Activated B cell treated with CpG ODN at 0.5 μM for 24 hours (primary cell): ENCODE data around the gene ZBTB38. TPM values are rescaled to one million over a fixed set of nuclear protein-coding genes. Genes with fewer than 3 reads are reported as not detected.

Source experiments
- ATAC-seq: fragments of 200-7000 bp; cut with Tn5 transposase; one replicate; pipeline ENCODE4 v1.10.0; 2021; ENCODE audit warnings: low read depth, mild to moderate bottlenecking, moderate library complexity
- CTCF ChIA-PET: fragments of 350-600 bp; sonication (Branson Sonifier 250); formaldehyde crosslinking; loops from one replicate; lab custom pipeline; 2021; ENCODE audit warnings: antibody characterized with exemption; lab: Charles Lee
- POLR2A ChIA-PET: fragments of 350-600 bp; sonication (Branson Sonifier 250); formaldehyde crosslinking; loops from one replicate; lab custom pipeline; 2021; ENCODE audit warnings: antibody characterized with exemption; lab: Charles Lee
- DNase-seq: peaks from one replicate; pipeline ENCODE4 v3.0.0; 2022
- H3K27ac Mint-ChIP-seq: one replicate; pipeline ENCODE4 v1.8.0; 2020; ENCODE audit warnings: mixed read lengths
- H3K27me3 Mint-ChIP-seq: one replicate; pipeline ENCODE4 v1.8.0; 2021; ENCODE audit warnings: mixed read lengths
- H3K36me3 Mint-ChIP-seq: one replicate; pipeline ENCODE4 v1.8.0; 2021; ENCODE audit warnings: low read depth, mixed read lengths
- H3K4me1 Mint-ChIP-seq: one replicate; pipeline ENCODE4 v1.8.0; 2021; ENCODE audit warnings: mixed read lengths
- H3K4me3 Mint-ChIP-seq: one replicate; pipeline ENCODE4 v1.8.0; 2020; ENCODE audit warnings: mild to moderate bottlenecking, mixed read lengths
- H3K9me3 Mint-ChIP-seq: one replicate; pipeline ENCODE4 v1.8.0; 2020; ENCODE audit warnings: mixed read lengths
- CTCF ChIP-seq: fragments of 200-600 bp; IDR thresholded peaks from one replicate; pipeline ENCODE4 v1.8.0; 2022; ENCODE audit warnings: antibody characterized with exemption, mild to moderate bottlenecking
- intact Hi-C: fragments of 100-400 bp; cut with micrococcal nuclease; formaldehyde crosslinking; loops from one replicate; pipeline ENCODE4 v1.15.1; 2024
- total RNA-seq: library from RNA; stranded (reverse); gene quantifications from 2 replicates; pipeline ENCODE4 v1.2.3, GENCODE V29; 2022

ZBTB38 gene
- total RNA-seq, 1 donor from 2014 or later: 45.2 TPM

GRCh38 chr3:141391298-141391990 lies 23.1 kb downstream of the ZBTB38 start:
- H3K36me3 Mint-ChIP-seq: peaks cover 4% of the 10 kb centered on the region
- H3K4me3 Mint-ChIP-seq: no peak overlapping the region
- H3K27ac Mint-ChIP-seq: no peak overlapping the region
- POLR2A ChIA-PET: interaction anchor here (0.9 kb wide), 1 partner anchor 9 kb away, joined by 3 read pairs; no protein-coding TSS in a partner anchor
- ATAC-seq (no peak), DNase-seq (no peak)
- peaks cover 22% of the 10 kb centered on the region for H3K4me1 Mint-ChIP-seq
- intact Hi-C loops: no loop called here
- CTCF ChIA-PET: no interaction called here
- H3K27me3 Mint-ChIP-seq: peaks cover 3% of the 10 kb centered on the region
- peaks cover 3% of the 10 kb centered on the region for H3K9me3 Mint-ChIP-seq
- no peak for TF ChIP-seq CTCF

- CTCF ChIA-PET: no interaction called here
- DNase-seq (no peak), ATAC-seq (no peak)
- H3K36me3 Mint-ChIP-seq: peaks cover 4% of the 10 kb centered on the region
- H3K4me1 Mint-ChIP-seq: peaks cover 19% of the 10 kb centered on the region
- peaks cover 3% of the 10 kb centered on the region for H3K27me3 Mint-ChIP-seq
- no peak overlapping the region for H3K27ac Mint-ChIP-seq
- no peak overlapping the region for H3K4me3 Mint-ChIP-seq
- POLR2A ChIA-PET: interaction anchor here (0.9 kb wide), 1 partner anchor 8 kb away, joined by 3 read pairs; no protein-coding TSS in a partner anchor
- intact Hi-C loops: no loop called here
- peaks cover 6% of the 10 kb centered on the region for H3K9me3 Mint-ChIP-seq
- no peak for TF ChIP-seq CTCF
These were observed 23.6 kb downstream of the ZBTB38 start for GRCh38 chr3:141391991-141392316.

- CTCF ChIA-PET: no interaction called here
- POLR2A ChIA-PET: interaction anchor here (0.9 kb wide), 1 partner anchor 8 kb away, joined by 3 read pairs; no protein-coding TSS in a partner anchor
- Mint-ChIP-seq H3K4me1 (peaks cover 16% of the 10 kb centered on the region), H3K27me3 (peaks cover 3% of the 10 kb centered on the region), H3K4me3 (no peak overlapping the region), H3K9me3 (peaks cover 8% of the 10 kb centered on the region), H3K36me3 (peaks cover 7% of the 10 kb centered on the region), H3K27ac (no peak overlapping the region)
- intact Hi-C loops: no loop called here
- ATAC-seq (no peak), DNase-seq (no peak)
- no peak for TF ChIP-seq CTCF
These were observed 24.1 kb downstream of the ZBTB38 start for GRCh38 chr3:141392416-141392815.

- intact Hi-C loops: no loop called here
- ChIA-PET POLR2A (interaction anchor here (1.0 kb wide), 1 partner anchor 11 kb away, joined by 3 read pairs; no protein-coding TSS in a partner anchor), CTCF (no interaction called here)
- no peak overlapping the region for H3K27ac Mint-ChIP-seq
- H3K9me3 Mint-ChIP-seq: peaks cover 8% of the 10 kb centered on the region
- no peak for DNase-seq
- peaks cover 7% of the 10 kb centered on the region for H3K36me3 Mint-ChIP-seq
- no peak for ATAC-seq
- H3K27me3 Mint-ChIP-seq: peaks cover 3% of the 10 kb centered on the region
- no peak overlapping the region for H3K4me3 Mint-ChIP-seq
- peaks cover 16% of the 10 kb centered on the region for H3K4me1 Mint-ChIP-seq
- TF ChIP-seq CTCF: no peak
These were observed 24.8 kb downstream of the ZBTB38 start for GRCh38 chr3:141392897-141393734.

GRCh38 chr3:141393735-141394076 lies 25.4 kb downstream of the ZBTB38 start:
- Mint-ChIP-seq H3K27ac (no peak overlapping the region), H3K36me3 (peaks cover 7% of the 10 kb centered on the region), H3K4me1 (peaks cover 15% of the 10 kb centered on the region), H3K4me3 (no peak overlapping the region), H3K9me3 (peaks cover 8% of the 10 kb centered on the region), H3K27me3 (peaks cover 3% of the 10 kb centered on the region)
- ATAC-seq (no peak), DNase-seq (no peak)
- intact Hi-C loops: no loop called here
- no peak for TF ChIP-seq CTCF
- POLR2A ChIA-PET: interaction anchor here (1.0 kb wide), 1 partner anchor 12 kb away, joined by 3 read pairs; no protein-coding TSS in a partner anchor
- CTCF ChIA-PET: no interaction called here
